ENCODE data around the gene DEGS2. TPM values are rescaled to one million over a fixed set of nuclear protein-coding genes. Genes with fewer than 3 reads are reported as not detected.

DEGS2 gene
- total RNA-seq, 1 experiment from 2014 or later: not detected

- no peaks in the 10 kb centered on the region for H3K36me3 ChIP-seq (ENCODE audit: insufficient read depth, low read length)
- H3K79me2 ChIP-seq (ENCODE audit: low read length): no peaks in the 10 kb centered on the region
- no peak overlapping the region for H2AFZ ChIP-seq (ENCODE audit: low read length)
- H3K4me3 ChIP-seq (ENCODE audit: low read length): no peak overlapping the region
- no peak overlapping the region for H3K4me2 ChIP-seq (ENCODE audit: low read depth, low read length, poor library complexity, severe bottlenecking)
- no peak overlapping the region for H3K27ac ChIP-seq (ENCODE audit: low read length)
- no peaks in the 10 kb centered on the region for H3K27me3 ChIP-seq (ENCODE audit: low read length)
- no peak overlapping the region for H3K9ac ChIP-seq (ENCODE audit: low read length)
- no peaks in the 10 kb centered on the region; the same call in 1 of the 2 replicates for H3K9me3 ChIP-seq (ENCODE audit: low read length)
- H3K9me2 ChIP-seq (replicated peaks; ENCODE audit: insufficient read depth, low read length): no peaks in the 10 kb centered on the region
- no peak for DNase-seq
- H4K20me1 ChIP-seq (ENCODE audit: insufficient read depth, low read depth, low read length): no peaks in the 10 kb centered on the region
- H3K4me1 ChIP-seq (ENCODE audit: low read length): peaks cover 10% of the 10 kb centered on the region; the same call in 1 of the 2 replicates
Measured at GRCh38 chr14:100148837-100149731, 10.4 kb downstream of the DEGS2 start.

- DNase-seq: no peak
Measured at GRCh38 chr14:100147691-100148464, 11.6 kb downstream of the DEGS2 start.

GRCh38 chr14:100147181-100147631, 12.2 kb downstream of the DEGS2 start:
- H3K27me3 ChIP-seq (ENCODE audit: low read length): no peaks in the 10 kb centered on the region
- no peaks in the 10 kb centered on the region for H3K9me2 ChIP-seq (replicated peaks; ENCODE audit: insufficient read depth, low read length)
- no peak overlapping the region for H3K4me3 ChIP-seq (ENCODE audit: low read length)
- H3K79me2 ChIP-seq (ENCODE audit: low read length): no peaks in the 10 kb centered on the region
- peak overlapping the region; percentile 49; the same call in 1 of the 2 replicates for H2AFZ ChIP-seq (ENCODE audit: low read length)
- no peaks in the 10 kb centered on the region for H3K9me3 ChIP-seq (ENCODE audit: low read length)
- H3K4me2 ChIP-seq (ENCODE audit: low read depth, low read length, poor library complexity, severe bottlenecking): no peak overlapping the region
- no peak overlapping the region for H3K27ac ChIP-seq (ENCODE audit: low read length)
- H4K20me1 ChIP-seq (ENCODE audit: insufficient read depth, low read depth, low read length): no peaks in the 10 kb centered on the region
- peaks cover 10% of the 10 kb centered on the region; the same call in 1 of the 2 replicates for H3K4me1 ChIP-seq (ENCODE audit: low read length)
- no peak overlapping the region for H3K9ac ChIP-seq (ENCODE audit: low read length)
- DNase-seq: peak; percentile 53
- H3K36me3 ChIP-seq (ENCODE audit: insufficient read depth, low read length): no peaks in the 10 kb centered on the region

More at GRCh38 chr14:100147691-100148464, 11.6 kb downstream of the DEGS2 start:
- Histone ChIP-seq H3K36me3 (ENCODE audit: insufficient read depth, low read length) (no peaks in the 10 kb centered on the region), H4K20me1 (ENCODE audit: insufficient read depth, low read depth, low read length) (no peaks in the 10 kb centered on the region), H3K27me3 (ENCODE audit: low read length) (no peaks in the 10 kb centered on the region), H3K4me2 (ENCODE audit: low read depth, low read length, poor library complexity, severe bottlenecking) (no peak overlapping the region), H2AFZ (ENCODE audit: low read length) (no peak overlapping the region), H3K27ac (ENCODE audit: low read length) (no peak overlapping the region), H3K4me3 (ENCODE audit: low read length) (no peak overlapping the region), H3K9me3 (ENCODE audit: low read length) (no peaks in the 10 kb centered on the region), H3K9me2 (replicated peaks; ENCODE audit: insufficient read depth, low read length) (no peaks in the 10 kb centered on the region), H3K4me1 (ENCODE audit: low read length) (peaks cover 10% of the 10 kb centered on the region; the same call in 1 of the 2 replicates), H3K9ac (ENCODE audit: low read length) (no peak overlapping the region), H3K79me2 (ENCODE audit: low read length) (no peaks in the 10 kb centered on the region)

GRCh38 chr14:100146531-100147091, 12.8 kb downstream of the DEGS2 start:
- no peak for DNase-seq
- peaks cover 10% of the 10 kb centered on the region; the same call in 1 of the 2 replicates for H3K4me1 ChIP-seq (ENCODE audit: low read length)
- H3K4me2 ChIP-seq (ENCODE audit: low read depth, low read length, poor library complexity, severe bottlenecking): no peak overlapping the region
- no peaks in the 10 kb centered on the region for H3K27me3 ChIP-seq (ENCODE audit: low read length)
- H3K9ac ChIP-seq (ENCODE audit: low read length): no peak overlapping the region
- no peaks in the 10 kb centered on the region for H4K20me1 ChIP-seq (ENCODE audit: insufficient read depth, low read depth, low read length)
- no peaks in the 10 kb centered on the region for H3K79me2 ChIP-seq (ENCODE audit: low read length)
- no peaks in the 10 kb centered on the region for H3K9me2 ChIP-seq (replicated peaks; ENCODE audit: insufficient read depth, low read length)
- H3K9me3 ChIP-seq (ENCODE audit: low read length): no peaks in the 10 kb centered on the region
- no peak overlapping the region for H3K27ac ChIP-seq (ENCODE audit: low read length)
- H2AFZ ChIP-seq (ENCODE audit: low read length): no peak overlapping the region
- no peaks in the 10 kb centered on the region for H3K36me3 ChIP-seq (ENCODE audit: insufficient read depth, low read length)
- H3K4me3 ChIP-seq (ENCODE audit: low read length): no peak overlapping the region

- no peak for DNase-seq
- Histone ChIP-seq H3K4me3 (ENCODE audit: low read length) (no peak overlapping the region), H3K27ac (ENCODE audit: low read length) (no peak overlapping the region), H2AFZ (ENCODE audit: low read length) (no peak overlapping the region), H3K4me1 (ENCODE audit: low read length) (peaks cover 10% of the 10 kb centered on the region; the same call in 1 of the 2 replicates), H3K36me3 (ENCODE audit: insufficient read depth, low read length) (no peaks in the 10 kb centered on the region), H3K4me2 (ENCODE audit: low read depth, low read length, poor library complexity, severe bottlenecking) (no peak overlapping the region), H3K27me3 (ENCODE audit: low read length) (no peaks in the 10 kb centered on the region), H3K9me2 (replicated peaks; ENCODE audit: insufficient read depth, low read length) (no peaks in the 10 kb centered on the region), H3K9me3 (ENCODE audit: low read length) (no peaks in the 10 kb centered on the region), H3K79me2 (ENCODE audit: low read length) (no peaks in the 10 kb centered on the region), H3K9ac (ENCODE audit: low read length) (no peak overlapping the region), H4K20me1 (ENCODE audit: insufficient read depth, low read depth, low read length) (no peaks in the 10 kb centered on the region)
Measured at GRCh38 chr14:100145682-100146464, 13.6 kb downstream of the DEGS2 start.

- Histone ChIP-seq H2AFZ (ENCODE audit: low read length) (no peak overlapping the region), H3K4me1 (ENCODE audit: low read length) (peaks cover 10% of the 10 kb centered on the region; the same call in 1 of the 2 replicates)
Measured at GRCh38 chr14:100144996-100145646, 14.3 kb downstream of the DEGS2 start.

GRCh38 chr14:100144645-100144995, 14.8 kb downstream of the DEGS2 start:
- H3K27ac ChIP-seq (ENCODE audit: low read length): no peak overlapping the region
- H3K9ac ChIP-seq (ENCODE audit: low read length): no peak overlapping the region
- peaks cover 10% of the 10 kb centered on the region; the same call in 1 of the 2 replicates for H3K4me1 ChIP-seq (ENCODE audit: low read length)
- no peaks in the 10 kb centered on the region for H3K9me3 ChIP-seq (ENCODE audit: low read length)
- H4K20me1 ChIP-seq (ENCODE audit: insufficient read depth, low read depth, low read length): no peaks in the 10 kb centered on the region
- H3K36me3 ChIP-seq (ENCODE audit: insufficient read depth, low read length): no peaks in the 10 kb centered on the region
- no peak for DNase-seq
- H3K79me2 ChIP-seq (ENCODE audit: low read length): no peaks in the 10 kb centered on the region
- H2AFZ ChIP-seq (ENCODE audit: low read length): no peak overlapping the region
- H3K27me3 ChIP-seq (ENCODE audit: low read length): no peaks in the 10 kb centered on the region
- H3K9me2 ChIP-seq (replicated peaks; ENCODE audit: insufficient read depth, low read length): no peaks in the 10 kb centered on the region
- no peak overlapping the region for H3K4me3 ChIP-seq (ENCODE audit: low read length)
- no peak overlapping the region for H3K4me2 ChIP-seq (ENCODE audit: low read depth, low read length, poor library complexity, severe bottlenecking)

More at GRCh38 chr14:100144996-100145646, 14.3 kb downstream of the DEGS2 start:
- DNase-seq: no peak
- Histone ChIP-seq H3K9me3 (ENCODE audit: low read length) (no peaks in the 10 kb centered on the region), H3K36me3 (ENCODE audit: insufficient read depth, low read length) (no peaks in the 10 kb centered on the region), H3K27me3 (ENCODE audit: low read length) (no peaks in the 10 kb centered on the region), H3K9me2 (replicated peaks; ENCODE audit: insufficient read depth, low read length) (no peaks in the 10 kb centered on the region), H3K79me2 (ENCODE audit: low read length) (no peaks in the 10 kb centered on the region), H4K20me1 (ENCODE audit: insufficient read depth, low read depth, low read length) (no peaks in the 10 kb centered on the region), H3K4me2 (ENCODE audit: low read depth, low read length, poor library complexity, severe bottlenecking) (no peak overlapping the region), H3K27ac (ENCODE audit: low read length) (no peak overlapping the region), H3K4me3 (ENCODE audit: low read length) (no peak overlapping the region), H3K9ac (ENCODE audit: low read length) (no peak overlapping the region)

All from Karpas-422 (cell line).